ENCODE measurements around the gene EXOC4.

EXOC4 gene

GRCh38 chr7:133489906-133490305 lies 237.0 kb downstream of the EXOC4 start:
- Histone ChIP-seq H3K4me3 (ENCODE audit: low read length) (no peak overlapping the region), H3K79me2 (ENCODE audit: control insufficient read depth, low read length) (no peaks in the 10 kb centered on the region), H3F3A (ENCODE audit: control insufficient read depth, insufficient read depth) (no peaks in the 10 kb centered on the region), H3K36me3 (ENCODE audit: control insufficient read depth, low read length) (no peaks in the 10 kb centered on the region), H3K27ac (ENCODE audit: low read depth, low read length) (no peak overlapping the region), H3K9me2 (replicated peaks; ENCODE audit: control insufficient read depth, low read length) (no peaks in the 10 kb centered on the region), H3K27me3 (ENCODE audit: control insufficient read depth, low read length) (no peaks in the 10 kb centered on the region), H4K20me1 (ENCODE audit: control insufficient read depth, insufficient read depth, low read depth, low read length) (no peaks in the 10 kb centered on the region), H3K4me1 (ENCODE audit: control insufficient read depth, low read length) (no peaks in the 10 kb centered on the region), H3K9me3 (ENCODE audit: control insufficient read depth, insufficient read depth, low read length) (no peaks in the 10 kb centered on the region), H3K4me2 (ENCODE audit: low read length) (no peak overlapping the region)
- TF ChIP-seq EZH2phosphoT487 (IDR thresholded peaks at IDR 0.05; ENCODE audit: borderline replicate concordance, low read length): no peak
- TF ChIP-seq CTCF (IDR thresholded peaks at IDR 0.05; ENCODE audit: low read depth, low read length, poor library complexity, severe bottlenecking): no peak

GRCh38 chr7:133491201-133491691 lies 238.4 kb downstream of the EXOC4 start:
- no peaks in the 10 kb centered on the region for H3K9me2 ChIP-seq (replicated peaks; ENCODE audit: control insufficient read depth, low read length)
- no peaks in the 10 kb centered on the region for H3K27me3 ChIP-seq (ENCODE audit: control insufficient read depth, low read length)
- no peak overlapping the region for H3K27ac ChIP-seq (ENCODE audit: low read depth, low read length)
- no peak overlapping the region for H3K4me3 ChIP-seq (ENCODE audit: low read length)
- no peak overlapping the region for H3K4me2 ChIP-seq (ENCODE audit: low read length)
- no peaks in the 10 kb centered on the region for H3K4me1 ChIP-seq (ENCODE audit: control insufficient read depth, low read length)
- no peaks in the 10 kb centered on the region for H3K79me2 ChIP-seq (ENCODE audit: control insufficient read depth, low read length)
- H3K36me3 ChIP-seq (ENCODE audit: control insufficient read depth, low read length): no peaks in the 10 kb centered on the region
- no peaks in the 10 kb centered on the region for H3K9me3 ChIP-seq (ENCODE audit: control insufficient read depth, insufficient read depth, low read length)
- no peaks in the 10 kb centered on the region for H4K20me1 ChIP-seq (ENCODE audit: control insufficient read depth, insufficient read depth, low read depth, low read length)
- TF ChIP-seq EZH2phosphoT487 (IDR thresholded peaks at IDR 0.05; ENCODE audit: borderline replicate concordance, low read length): no peak
- no peak for TF ChIP-seq CTCF (IDR thresholded peaks at IDR 0.05; ENCODE audit: low read depth, low read length, poor library complexity, severe bottlenecking)
- no peaks in the 10 kb centered on the region for H3F3A ChIP-seq (ENCODE audit: control insufficient read depth, insufficient read depth)

GRCh38 chr7:133491846-133492652 lies 239.2 kb downstream of the EXOC4 start:
- Histone ChIP-seq H3K4me3 (ENCODE audit: low read length) (no peak overlapping the region), H3K27ac (ENCODE audit: low read depth, low read length) (no peak overlapping the region), H3K36me3 (ENCODE audit: control insufficient read depth, low read length) (no peaks in the 10 kb centered on the region), H3K79me2 (ENCODE audit: control insufficient read depth, low read length) (no peaks in the 10 kb centered on the region), H3K9me2 (replicated peaks; ENCODE audit: control insufficient read depth, low read length) (no peaks in the 10 kb centered on the region), H4K20me1 (ENCODE audit: control insufficient read depth, insufficient read depth, low read depth, low read length) (no peaks in the 10 kb centered on the region), H3K27me3 (ENCODE audit: control insufficient read depth, low read length) (no peaks in the 10 kb centered on the region), H3F3A (ENCODE audit: control insufficient read depth, insufficient read depth) (no peaks in the 10 kb centered on the region), H3K9me3 (ENCODE audit: control insufficient read depth, insufficient read depth, low read length) (no peaks in the 10 kb centered on the region), H3K4me1 (ENCODE audit: control insufficient read depth, low read length) (no peaks in the 10 kb centered on the region), H3K4me2 (ENCODE audit: low read length) (no peak overlapping the region)
- TF ChIP-seq CTCF (IDR thresholded peaks at IDR 0.05; ENCODE audit: low read depth, low read length, poor library complexity, severe bottlenecking) (no peak), EZH2phosphoT487 (IDR thresholded peaks at IDR 0.05; ENCODE audit: borderline replicate concordance, low read length) (no peak)

Data from DOHH2 (cell line).